NCI-H128 (cell line): ENCODE measurements around the gene TMEM178B.
"Not testable (repeated sequence)": the region's sequence is repeated elsewhere in the genome, so short reads cannot be mapped to it uniquely, and the experiment has no call there.

Experiments
- DNase-seq: peaks from one replicate; lab custom pipeline; 2025; ENCODE audit not compliant: unreplicated experiment; lab: John Stamatoyannopoulos, UW

TMEM178B gene

GRCh38 chr7:141181812-141182211 lies 107.9 kb downstream of the TMEM178B start:
- no peak for DNase-seq

GRCh38 chr7:141184532-141185190 lies 110.8 kb downstream of the TMEM178B start:
- no peak for DNase-seq

GRCh38 chr7:141185369-141185967 lies 111.6 kb downstream of the TMEM178B start:
- DNase-seq: no peak

- DNase-seq: no peak
These were observed 115.4 kb downstream of the TMEM178B start for GRCh38 chr7:141189231-141189630.

- DNase-seq: no peak
These were observed 116.6 kb downstream of the TMEM178B start for GRCh38 chr7:141190495-141190894.

- DNase-seq: no peak
These were observed 117.4 kb downstream of the TMEM178B start for GRCh38 chr7:141191277-141191676.

- DNase-seq: no peak
These were observed 119.2 kb downstream of the TMEM178B start for GRCh38 chr7:141193066-141193465.

GRCh38 chr7:141195722-141196121 lies 121.9 kb downstream of the TMEM178B start:
- DNase-seq: not testable (repeated sequence)

- no peak for DNase-seq
These were observed 124.5 kb downstream of the TMEM178B start for GRCh38 chr7:141198194-141198958.

GRCh38 chr7:141200191-141201108 lies 126.6 kb downstream of the TMEM178B start:
- no peak for DNase-seq

GRCh38 chr7:141201145-141201885 lies 127.5 kb downstream of the TMEM178B start:
- no peak for DNase-seq

GRCh38 chr7:141202535-141202934 lies 128.7 kb downstream of the TMEM178B start:
- DNase-seq: no peak

- no peak for DNase-seq
These were observed 129.3 kb downstream of the TMEM178B start for GRCh38 chr7:141203177-141203576.

- DNase-seq: no peak
These were observed 129.7 kb downstream of the TMEM178B start for GRCh38 chr7:141203586-141203985.

GRCh38 chr7:141207661-141208060 lies 133.8 kb downstream of the TMEM178B start:
- DNase-seq: no peak

GRCh38 chr7:141208539-141208938 lies 134.7 kb downstream of the TMEM178B start:
- peak; percentile 20 for DNase-seq

- no peak for DNase-seq
These were observed 135.6 kb downstream of the TMEM178B start for GRCh38 chr7:141209454-141209853.

GRCh38 chr7:141210862-141211261 lies 137.0 kb downstream of the TMEM178B start:
- DNase-seq: no peak

GRCh38 chr7:141213226-141213625 lies 139.4 kb downstream of the TMEM178B start:
- no peak for DNase-seq

- no peak for DNase-seq
These were observed 144.1 kb downstream of the TMEM178B start for GRCh38 chr7:141217938-141218337.
